ENCODE data around the gene SDE2.

- TF ChIP-seq CTCF (IDR thresholded peaks at IDR 0.05) (no peak), POLR2A (IDR thresholded peaks at IDR 0.05) (no peak), EP300 (IDR thresholded peaks at IDR 0.05) (no peak)
These were observed 19.7 kb downstream of the SDE2 start for GRCh38 chr1:225979421-225979820.

Data from ovary (tissue), 3 donors.